GM23338 (cell line): ENCODE measurements around the gene DNAJC4. TPM values are rescaled to one million over a fixed set of nuclear protein-coding genes. Genes with fewer than 3 reads are reported as not detected.
A peak's percentile ranks its signal among the peaks of the same experiment; 100 is the strongest.

Experiments used
- ATAC-seq: fragments of 200-7000 bp; cut with Tn5 transposase; 3 replicates; pipeline ENCODE4 v1.9.1; 2020
- DNase-seq: peaks from one replicate; pipeline ENCODE4 v3.0.0-alpha.2; 2015; ENCODE audit warnings: low spot score
- H2AFZ ChIP-seq: fragments of 200-600 bp; sonication (generic); 2 replicates; pipeline ENCODE4 v1.8.0; 2016; ENCODE audit warnings: antibody characterized with exemption, mild to moderate bottlenecking, moderate library complexity
- H3F3A ChIP-seq: fragments of 200-600 bp; sonication (generic); replicated peaks from 2 replicates; pipeline ENCODE4 v1.8.0; 2017; ENCODE audit warnings: antibody characterized with exemption, mixed run types, low read depth
- H3K27ac ChIP-seq: fragments of 200-600 bp; sonication (generic); 2 replicates; pipeline ENCODE4 v1.6.1; 2016; ENCODE audit warnings: low read depth
- H3K27me3 ChIP-seq: fragments of 200-600 bp; sonication (generic); 2 replicates; pipeline ENCODE4 v1.8.0; 2016; ENCODE audit warnings: mild to moderate bottlenecking, mixed run types, moderate library complexity; ENCODE audit not compliant: insufficient read depth
- H3K36me3 ChIP-seq: fragments of 200-600 bp; sonication (generic); 2 replicates; pipeline ENCODE4 v1.8.0; 2016; ENCODE audit warnings: mild to moderate bottlenecking; ENCODE audit not compliant: insufficient read depth
- H3K4me1 ChIP-seq: fragments of 200-600 bp; sonication (generic); 2 replicates; pipeline ENCODE4 v1.8.0; 2016; ENCODE audit warnings: mild to moderate bottlenecking, moderate library complexity; ENCODE audit not compliant: insufficient read depth
- H3K4me2 ChIP-seq: fragments of 200-600 bp; sonication (generic); 2 replicates; pipeline ENCODE4 v1.7.1; 2017; ENCODE audit warnings: mixed run types
- H3K4me3 ChIP-seq: fragments of 200-600 bp; sonication (generic); 2 replicates; pipeline ENCODE4 v1.6.1; 2016; ENCODE audit warnings: mixed run types
- H3K79me2 ChIP-seq: fragments of 200-600 bp; sonication (generic); replicated peaks from 2 replicates; pipeline ENCODE4 v1.8.0; 2017; ENCODE audit warnings: mild to moderate bottlenecking; ENCODE audit not compliant: insufficient read depth
- H3K9me2 ChIP-seq: fragments of 200-600 bp; sonication (generic); 2 replicates; pipeline ENCODE4 v1.8.0; 2017; ENCODE audit not compliant: insufficient read depth
- H4K20me1 ChIP-seq: fragments of 200-600 bp; sonication (generic); replicated peaks from 2 replicates; pipeline ENCODE4 v1.8.0; 2017; ENCODE audit warnings: mild to moderate bottlenecking; ENCODE audit not compliant: insufficient read depth
- H3K27ac Mint-ChIP-seq: 2 replicates; pipeline ENCODE4 v1.8.0; 2020; ENCODE audit warnings: inconsistent platforms, mild to moderate bottlenecking, moderate library complexity, mixed read lengths
- H3K27me3 Mint-ChIP-seq: 3 replicates; pipeline ENCODE4 v1.8.0; 2022; ENCODE audit warnings: low read depth, mild to moderate bottlenecking, moderate library complexity, mixed read lengths, inconsistent platforms; ENCODE audit not compliant: insufficient read depth, poor library complexity
- H3K36me3 Mint-ChIP-seq: 3 replicates; pipeline ENCODE4 v1.8.0; 2021; ENCODE audit warnings: low read depth, mild to moderate bottlenecking, inconsistent platforms, moderate library complexity, mixed read lengths
- H3K4me1 Mint-ChIP-seq: 3 replicates; pipeline ENCODE4 v1.8.0; 2020; ENCODE audit warnings: mild to moderate bottlenecking, inconsistent platforms, mixed read lengths
- H3K4me3 Mint-ChIP-seq: 3 replicates; pipeline ENCODE4 v1.8.0; 2021; ENCODE audit warnings: moderate library complexity, mild to moderate bottlenecking, inconsistent platforms, mixed read lengths
- H3K9me3 Mint-ChIP-seq: 3 replicates; pipeline ENCODE4 v1.8.0; 2020; ENCODE audit warnings: moderate library complexity, mild to moderate bottlenecking, inconsistent platforms, mixed read lengths
- ETS1 ChIP-seq: IDR thresholded peaks from 2 replicates; pipeline ENCODE4 v1.6.1; 2016; ENCODE audit warnings: antibody characterized with exemption
- EZH2phosphoT487 ChIP-seq: fragments of 200-600 bp; sonication (generic); IDR thresholded peaks from one replicate; pipeline ENCODE4 v1.8.1; 2018; ENCODE audit warnings: antibody characterized with exemption; ENCODE audit not compliant: unreplicated experiment
- STAT1 ChIP-seq: IDR thresholded peaks from one replicate; pipeline ENCODE4 v1.6.1; 2016; ENCODE audit warnings: antibody characterized with exemption; ENCODE audit not compliant: unreplicated experiment
- ZNF114 ChIP-seq: fragments of 250-450 bp; sonication (Bioruptor Pico); IDR thresholded peaks from 2 replicates; pipeline ENCODE4 v1.5.0; 2020; ENCODE audit warnings: mild to moderate bottlenecking, moderate library complexity
- ZNF331 ChIP-seq: fragments of 250-450 bp; sonication (Bioruptor Pico); IDR thresholded peaks from 2 replicates; pipeline ENCODE4 v1.5.0; 2020; ENCODE audit warnings: low read depth, mild to moderate bottlenecking, moderate library complexity
- polyA plus RNA-seq: library from polyadenylated mRNA; unstranded; fragments of >200 nt; fragmentation: Nextera tagmentation; extraction: Ambion mirVana; gene quantifications from 2 replicates; pipeline ENCODE4 v1.2.1, GENCODE V29; 2016
- total RNA-seq: library from RNA; depleted of rRNA; stranded (reverse); fragments of >200 nt; shearing (Covaris generic); gene quantifications from 2 replicates; pipeline ENCODE4 v1.2.3, GENCODE V29; 2014
- TF ChIP-seq, protein P1 (sequence below): IDR thresholded peaks from one replicate; pipeline ENCODE4 v1.6.1; 2018; ENCODE audit warnings: antibody characterized with exemption; ENCODE audit not compliant: unreplicated experiment
- TF ChIP-seq, protein P2 (sequence below), 2 experiments: fragments of 200-600 bp in 1 of 2; sonication (generic) in 1 of 2; conservative IDR thresholded peaks; 2 replicates each; pipeline versions ENCODE4 v1.5.1 to v1.6.1; 2016 to 2017; ENCODE audit warnings: antibody characterized with exemption in 2 of 2, low read depth in 2 of 2, mild to moderate bottlenecking in 2 of 2, moderate library complexity in 1 of 2

DNAJC4 gene
- total and polyA plus RNA-seq, 2 experiments from 2014 or later: 10.5 to 34.4 TPM

- TF ChIP-seq, protein P1, sequence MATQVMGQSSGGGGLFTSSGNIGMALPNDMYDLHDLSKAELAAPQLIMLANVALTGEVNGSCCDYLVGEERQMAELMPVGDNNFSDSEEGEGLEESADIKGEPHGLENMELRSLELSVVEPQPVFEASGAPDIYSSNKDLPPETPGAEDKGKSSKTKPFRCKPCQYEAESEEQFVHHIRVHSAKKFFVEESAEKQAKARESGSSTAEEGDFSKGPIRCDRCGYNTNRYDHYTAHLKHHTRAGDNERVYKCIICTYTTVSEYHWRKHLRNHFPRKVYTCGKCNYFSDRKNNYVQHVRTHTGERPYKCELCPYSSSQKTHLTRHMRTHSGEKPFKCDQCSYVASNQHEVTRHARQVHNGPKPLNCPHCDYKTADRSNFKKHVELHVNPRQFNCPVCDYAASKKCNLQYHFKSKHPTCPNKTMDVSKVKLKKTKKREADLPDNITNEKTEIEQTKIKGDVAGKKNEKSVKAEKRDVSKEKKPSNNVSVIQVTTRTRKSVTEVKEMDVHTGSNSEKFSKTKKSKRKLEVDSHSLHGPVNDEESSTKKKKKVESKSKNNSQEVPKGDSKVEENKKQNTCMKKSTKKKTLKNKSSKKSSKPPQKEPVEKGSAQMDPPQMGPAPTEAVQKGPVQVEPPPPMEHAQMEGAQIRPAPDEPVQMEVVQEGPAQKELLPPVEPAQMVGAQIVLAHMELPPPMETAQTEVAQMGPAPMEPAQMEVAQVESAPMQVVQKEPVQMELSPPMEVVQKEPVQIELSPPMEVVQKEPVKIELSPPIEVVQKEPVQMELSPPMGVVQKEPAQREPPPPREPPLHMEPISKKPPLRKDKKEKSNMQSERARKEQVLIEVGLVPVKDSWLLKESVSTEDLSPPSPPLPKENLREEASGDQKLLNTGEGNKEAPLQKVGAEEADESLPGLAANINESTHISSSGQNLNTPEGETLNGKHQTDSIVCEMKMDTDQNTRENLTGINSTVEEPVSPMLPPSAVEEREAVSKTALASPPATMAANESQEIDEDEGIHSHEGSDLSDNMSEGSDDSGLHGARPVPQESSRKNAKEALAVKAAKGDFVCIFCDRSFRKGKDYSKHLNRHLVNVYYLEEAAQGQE: no peak
- TF ChIP-seq ZNF114 (CRISPR knock-in tag) (no peak), ZNF331 (CRISPR knock-in tag) (no peak), ETS1 (no peak), EZH2phosphoT487 (no peak)
- TF ChIP-seq, protein P2, sequence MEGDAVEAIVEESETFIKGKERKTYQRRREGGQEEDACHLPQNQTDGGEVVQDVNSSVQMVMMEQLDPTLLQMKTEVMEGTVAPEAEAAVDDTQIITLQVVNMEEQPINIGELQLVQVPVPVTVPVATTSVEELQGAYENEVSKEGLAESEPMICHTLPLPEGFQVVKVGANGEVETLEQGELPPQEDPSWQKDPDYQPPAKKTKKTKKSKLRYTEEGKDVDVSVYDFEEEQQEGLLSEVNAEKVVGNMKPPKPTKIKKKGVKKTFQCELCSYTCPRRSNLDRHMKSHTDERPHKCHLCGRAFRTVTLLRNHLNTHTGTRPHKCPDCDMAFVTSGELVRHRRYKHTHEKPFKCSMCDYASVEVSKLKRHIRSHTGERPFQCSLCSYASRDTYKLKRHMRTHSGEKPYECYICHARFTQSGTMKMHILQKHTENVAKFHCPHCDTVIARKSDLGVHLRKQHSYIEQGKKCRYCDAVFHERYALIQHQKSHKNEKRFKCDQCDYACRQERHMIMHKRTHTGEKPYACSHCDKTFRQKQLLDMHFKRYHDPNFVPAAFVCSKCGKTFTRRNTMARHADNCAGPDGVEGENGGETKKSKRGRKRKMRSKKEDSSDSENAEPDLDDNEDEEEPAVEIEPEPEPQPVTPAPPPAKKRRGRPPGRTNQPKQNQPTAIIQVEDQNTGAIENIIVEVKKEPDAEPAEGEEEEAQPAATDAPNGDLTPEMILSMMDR (conservative IDR thresholded peaks at IDR 0.05; ENCODE audit: low read depth in 2 of 2): no peak
Observed at GRCh38 chr11:64254326-64254725, 24.0 kb downstream of the DNAJC4 start (continued).

GRCh38 chr11:64255135-64256128, 25.1 kb downstream of the DNAJC4 start:
- Histone ChIP-seq H3K4me2 (no peak overlapping the region), H2AFZ (no peak overlapping the region), H3K79me2 (peaks cover 19% of the 10 kb centered on the region), H3K4me1 (peaks cover 4% of the 10 kb centered on the region), H3K9me2 (no peaks in the 10 kb centered on the region), H3K27me3 (no peaks in the 10 kb centered on the region), H4K20me1 (peaks cover 4% of the 10 kb centered on the region), H3K27ac (no peak overlapping the region), H3K36me3 (peaks cover 11% of the 10 kb centered on the region; the same call in 1 of the 2 replicates), H3F3A (peaks cover 4% of the 10 kb centered on the region), H3K4me3 (no peak overlapping the region)
- Mint-ChIP-seq H3K4me1 (peaks cover 13% of the 10 kb centered on the region), H3K27ac (no peak overlapping the region), H3K36me3 (peaks cover 40% of the 10 kb centered on the region), H3K27me3 (peaks cover 22% of the 10 kb centered on the region), H3K9me3 (no peaks in the 10 kb centered on the region), H3K4me3 (peak overlapping the region; percentile 16; the same call in 1 of the 3 replicates)
- DNase-seq (no peak), ATAC-seq (no peak)
- no peak for TF ChIP-seq STAT1
- TF ChIP-seq, protein P1: no peak
